AG10803 (cell line): ENCODE data around the gene CD72.

Experiments used
- DNase-seq: peaks from one replicate; pipeline ENCODE4 v3.0.0; 2010; ENCODE audit warnings: low read depth
- H3K4me3 ChIP-seq: 2 replicates; pipeline ENCODE4 v1.5.1; 2011; ENCODE audit warnings: mild to moderate bottlenecking, low read length, control low read depth
- TF ChIP-seq, protein P1 (sequence below): conservative IDR thresholded peaks from 2 replicates; pipeline ENCODE4 v1.5.1; 2011; ENCODE audit warnings: mild to moderate bottlenecking, low read length, control low read depth, inconsistent platforms

Gene CD72, protein sequence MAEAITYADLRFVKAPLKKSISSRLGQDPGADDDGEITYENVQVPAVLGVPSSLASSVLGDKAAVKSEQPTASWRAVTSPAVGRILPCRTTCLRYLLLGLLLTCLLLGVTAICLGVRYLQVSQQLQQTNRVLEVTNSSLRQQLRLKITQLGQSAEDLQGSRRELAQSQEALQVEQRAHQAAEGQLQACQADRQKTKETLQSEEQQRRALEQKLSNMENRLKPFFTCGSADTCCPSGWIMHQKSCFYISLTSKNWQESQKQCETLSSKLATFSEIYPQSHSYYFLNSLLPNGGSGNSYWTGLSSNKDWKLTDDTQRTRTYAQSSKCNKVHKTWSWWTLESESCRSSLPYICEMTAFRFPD

DNA sequence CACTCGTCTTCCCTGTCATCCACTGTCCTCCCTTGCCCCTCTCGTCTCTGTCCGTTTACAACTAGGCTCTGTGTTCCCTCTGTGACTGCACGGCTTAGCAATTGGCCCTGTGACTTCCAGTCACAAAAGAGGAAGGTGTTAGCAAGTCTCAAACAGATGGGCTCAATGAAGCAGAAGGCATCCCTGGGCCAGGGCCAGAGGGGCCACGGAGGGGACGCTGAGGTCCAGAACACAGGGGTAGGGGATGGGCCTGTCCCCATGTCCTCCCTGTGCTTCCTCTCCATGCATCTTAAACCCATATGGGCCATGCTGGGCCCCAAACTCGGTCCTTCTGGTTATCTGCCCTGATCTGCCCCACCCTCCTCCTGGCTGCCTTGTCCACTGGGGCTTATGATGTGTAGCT lies at the start of gene CD72:
Gene CD72 (minus strand): TSS at position 89 of the 403 bp plus-strand sequence. CDS start 110 bp downstream, outside the sequence.
- peak within 1 kb of the TSS; percentile 48 for H3K4me3 ChIP-seq
- DNase-seq = no peak
- TF ChIP-seq, protein P1, sequence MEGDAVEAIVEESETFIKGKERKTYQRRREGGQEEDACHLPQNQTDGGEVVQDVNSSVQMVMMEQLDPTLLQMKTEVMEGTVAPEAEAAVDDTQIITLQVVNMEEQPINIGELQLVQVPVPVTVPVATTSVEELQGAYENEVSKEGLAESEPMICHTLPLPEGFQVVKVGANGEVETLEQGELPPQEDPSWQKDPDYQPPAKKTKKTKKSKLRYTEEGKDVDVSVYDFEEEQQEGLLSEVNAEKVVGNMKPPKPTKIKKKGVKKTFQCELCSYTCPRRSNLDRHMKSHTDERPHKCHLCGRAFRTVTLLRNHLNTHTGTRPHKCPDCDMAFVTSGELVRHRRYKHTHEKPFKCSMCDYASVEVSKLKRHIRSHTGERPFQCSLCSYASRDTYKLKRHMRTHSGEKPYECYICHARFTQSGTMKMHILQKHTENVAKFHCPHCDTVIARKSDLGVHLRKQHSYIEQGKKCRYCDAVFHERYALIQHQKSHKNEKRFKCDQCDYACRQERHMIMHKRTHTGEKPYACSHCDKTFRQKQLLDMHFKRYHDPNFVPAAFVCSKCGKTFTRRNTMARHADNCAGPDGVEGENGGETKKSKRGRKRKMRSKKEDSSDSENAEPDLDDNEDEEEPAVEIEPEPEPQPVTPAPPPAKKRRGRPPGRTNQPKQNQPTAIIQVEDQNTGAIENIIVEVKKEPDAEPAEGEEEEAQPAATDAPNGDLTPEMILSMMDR = no peak

DNA sequence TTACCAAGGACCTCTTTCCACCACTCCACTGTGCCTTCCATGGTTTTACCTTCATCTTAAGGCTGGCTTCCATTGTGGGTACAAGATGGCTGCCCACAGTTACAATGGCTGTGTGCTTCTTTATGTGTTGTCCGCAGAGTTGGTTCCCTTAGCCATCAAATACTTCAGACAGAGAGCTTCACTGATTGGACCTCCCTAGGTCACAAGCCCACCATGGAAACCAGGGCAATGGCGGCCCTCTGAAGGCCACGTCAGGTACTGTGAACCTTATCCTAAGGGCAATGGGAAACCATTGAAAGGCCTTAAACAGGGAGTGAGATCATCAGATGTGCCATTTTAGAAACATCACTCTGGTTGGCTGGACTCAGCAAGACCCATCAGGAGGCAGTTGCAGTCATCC lies 49.7 kb upstream of the CD72 start:
- H3K4me3 ChIP-seq = no peak overlapping the region
- TF ChIP-seq, protein P1 = no peak
- DNase-seq = no peak

DNA sequence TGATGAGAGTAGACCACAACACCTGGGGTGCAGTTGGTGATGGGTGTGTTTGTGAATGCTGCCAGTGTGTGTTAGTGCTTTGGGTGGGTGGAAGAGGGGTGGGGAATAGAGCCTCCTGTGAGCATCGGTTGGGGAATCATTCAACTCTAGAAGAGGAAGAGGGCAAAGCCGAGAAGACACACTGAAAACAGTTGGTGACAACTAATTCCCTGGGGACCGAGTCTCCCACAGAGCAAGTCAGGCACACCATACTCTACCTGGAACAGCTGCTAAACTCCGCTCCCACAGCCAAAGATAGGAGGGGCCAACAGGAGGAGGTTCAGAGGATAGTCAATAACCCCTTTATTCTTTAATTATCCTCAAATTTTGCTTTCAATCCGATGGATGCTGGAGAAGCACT lies 48.3 kb upstream of the CD72 start:
- TF ChIP-seq, protein P1 = no peak
- H3K4me3 ChIP-seq = no peak overlapping the region

DNA sequence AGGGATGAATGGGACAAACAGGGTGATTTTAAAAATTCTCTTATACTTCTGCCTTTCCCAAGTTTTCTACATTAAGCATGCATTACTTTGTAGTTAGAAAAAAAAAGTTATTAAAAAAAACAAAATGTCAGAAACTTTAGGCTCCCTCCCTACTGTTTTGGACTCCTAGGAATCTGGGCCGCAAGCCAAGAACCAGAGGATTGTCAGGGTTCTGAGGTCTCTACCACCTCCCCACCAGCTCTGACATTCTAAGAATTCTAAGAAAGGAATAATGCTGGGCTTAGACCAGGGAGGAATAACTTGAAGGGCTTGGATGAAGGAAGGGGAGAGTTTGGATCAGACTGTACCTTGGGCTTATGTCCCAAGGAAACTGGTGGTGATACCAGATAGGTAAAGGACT lies 47.8 kb upstream of the CD72 start:
- H3K4me3 ChIP-seq = no peak overlapping the region
- DNase-seq = no peak

More for the DNA sequence above, 48.3 kb upstream of the CD72 start:
- no peak for DNase-seq

DNA sequence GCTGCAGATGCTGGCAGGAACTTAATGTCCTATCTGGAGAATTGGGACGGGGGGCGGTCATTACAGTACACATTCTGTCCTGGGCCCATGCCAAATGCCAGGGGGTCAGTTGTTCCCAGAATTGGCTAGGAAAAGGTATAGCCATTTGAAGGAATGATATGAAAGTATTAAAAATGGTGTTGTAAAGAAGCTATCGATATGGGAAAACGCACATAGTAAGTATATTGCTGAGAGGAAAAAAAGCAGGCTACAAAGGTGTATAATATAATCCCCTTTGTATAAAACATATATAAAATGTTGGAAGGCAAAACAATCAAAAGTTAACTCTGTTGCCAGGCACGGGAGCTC lies 47.2 kb upstream of the CD72 start:
- TF ChIP-seq, protein P1 = no peak
- peak overlapping the region; percentile 74 for H3K4me3 ChIP-seq
- no peak for DNase-seq

More for the DNA sequence above, 47.8 kb upstream of the CD72 start:
- TF ChIP-seq, protein P1 = no peak

DNA sequence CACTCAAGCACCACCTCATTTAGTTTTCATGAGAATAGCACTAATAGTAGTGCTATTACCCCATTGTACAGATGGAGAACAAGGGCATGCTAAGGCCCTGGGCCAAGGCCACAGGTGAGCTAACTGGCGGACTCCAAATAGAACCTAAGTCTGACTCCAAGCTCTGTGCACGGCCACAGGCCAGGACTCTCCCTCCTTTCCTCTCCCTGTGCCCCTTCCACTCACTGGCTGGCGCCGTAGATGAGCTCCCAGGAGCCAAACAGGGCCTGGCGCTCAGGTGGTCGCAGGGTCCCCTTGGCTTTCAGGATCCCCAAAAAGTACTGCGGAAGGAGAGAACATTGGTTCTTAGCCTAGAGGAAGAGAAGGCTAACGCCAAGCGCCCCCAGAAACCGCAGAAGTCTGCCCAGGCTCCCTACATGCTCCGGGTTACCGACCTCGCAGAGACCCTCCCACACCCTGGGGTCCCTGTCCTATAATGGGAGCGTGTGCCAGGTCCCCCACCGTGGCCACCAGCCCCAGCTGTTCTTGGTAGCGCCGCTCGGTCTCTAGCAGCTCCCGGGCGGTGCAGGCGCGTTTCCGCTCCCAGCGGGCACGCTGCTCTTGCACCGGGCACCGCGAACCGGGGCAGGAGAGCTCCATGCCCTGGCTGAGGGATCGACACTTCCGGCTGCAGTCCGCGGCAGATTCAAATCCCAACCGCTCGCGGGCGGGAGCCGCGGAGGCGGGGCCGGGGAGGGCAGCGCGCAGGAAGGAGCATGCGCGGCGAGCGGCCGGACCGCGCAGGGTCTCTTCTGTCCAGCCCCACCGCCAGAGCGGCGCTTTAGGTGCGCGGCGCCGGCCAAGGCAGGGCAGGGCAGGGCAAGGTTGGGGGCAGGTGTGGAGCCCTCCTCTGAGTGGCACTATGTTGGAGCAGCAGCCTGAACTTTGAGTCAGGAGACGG lies 46.6 kb upstream of the CD72 start, which contains the start of gene ARHGEF39:
Gene ARHGEF39 (minus strand): TSS at position 665 of the 940 bp plus-strand sequence. CDS start 26 bp downstream, at position 639.
- TF ChIP-seq, protein P1 = no peak
- peak within 1 kb of the TSS; percentile 74 for H3K4me3 ChIP-seq
- peak; percentile 65 for DNase-seq
